ENCODE results near the gene AQP6.
A peak's percentile ranks its signal among the peaks of the same experiment; 100 is the strongest.

Gene AQP6

DNA sequence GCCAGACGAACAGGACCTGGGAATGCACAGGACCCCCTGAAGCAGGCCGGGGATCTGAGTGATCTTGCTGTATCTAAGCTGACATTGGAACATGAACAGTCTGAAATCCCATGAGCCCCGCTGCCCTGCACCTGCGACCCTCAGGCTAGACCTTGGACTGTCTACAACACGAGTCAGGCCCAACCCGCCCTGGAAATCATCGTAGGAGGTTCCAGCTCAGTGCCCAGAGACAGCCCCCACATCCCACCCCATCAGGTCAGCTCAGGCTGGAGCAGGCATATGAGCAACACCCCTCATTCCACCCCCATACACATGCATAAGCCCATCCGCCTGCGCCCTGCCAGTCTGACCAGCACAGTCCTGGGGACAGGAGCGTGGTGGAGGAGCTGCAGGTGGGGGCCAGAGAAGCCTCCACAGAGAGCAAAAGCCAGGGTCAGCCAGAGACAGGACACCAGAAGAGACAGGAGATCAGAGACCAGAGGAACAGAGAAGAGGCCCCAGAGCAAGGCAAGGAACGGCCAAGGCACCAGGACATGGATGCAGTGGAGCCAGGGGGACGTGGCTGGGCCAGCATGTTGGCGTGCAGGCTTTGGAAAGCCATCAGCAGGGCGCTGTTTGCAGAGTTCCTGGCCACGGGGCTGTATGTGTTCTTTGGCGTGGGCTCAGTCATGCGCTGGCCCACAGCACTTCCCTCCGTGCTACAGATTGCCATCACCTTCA is at the start of gene AQP6:
TSS of gene AQP6 (plus strand) at position 307 of the 720 bp plus-strand sequence. CDS start at position 534, 227 bp downstream.
- DNase-seq = no peak

DNA sequence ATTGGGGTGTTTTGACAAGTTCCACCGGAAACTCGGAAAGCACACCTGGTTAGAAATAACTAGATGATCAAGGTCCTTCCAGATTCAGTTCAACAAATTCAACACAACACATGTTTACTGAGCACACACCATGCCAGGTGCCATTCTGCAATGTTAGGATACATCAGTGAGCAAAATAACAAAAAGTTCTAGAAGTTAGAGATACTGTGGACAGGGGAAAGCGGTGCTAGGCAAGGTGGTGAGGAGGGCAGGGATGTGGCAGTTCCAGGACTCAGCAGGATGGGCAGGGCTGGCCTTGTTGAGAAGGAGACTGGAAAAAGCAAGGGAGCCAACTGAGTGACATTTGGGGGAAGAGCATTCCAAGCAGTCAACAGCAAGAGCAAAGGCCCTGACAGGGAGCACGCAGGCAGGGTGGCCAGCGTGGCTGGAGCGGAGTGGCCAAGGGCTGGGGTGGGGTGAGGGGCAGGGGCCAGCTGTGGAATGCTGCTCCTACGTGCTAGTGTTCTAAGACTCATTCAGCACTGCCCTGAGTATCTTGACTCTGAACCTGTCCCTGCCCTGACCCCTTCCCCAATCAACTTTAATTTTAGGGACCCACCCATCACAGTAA is 49.6 kb upstream of the AQP6 start:
- DNase-seq = no peak

DNA sequence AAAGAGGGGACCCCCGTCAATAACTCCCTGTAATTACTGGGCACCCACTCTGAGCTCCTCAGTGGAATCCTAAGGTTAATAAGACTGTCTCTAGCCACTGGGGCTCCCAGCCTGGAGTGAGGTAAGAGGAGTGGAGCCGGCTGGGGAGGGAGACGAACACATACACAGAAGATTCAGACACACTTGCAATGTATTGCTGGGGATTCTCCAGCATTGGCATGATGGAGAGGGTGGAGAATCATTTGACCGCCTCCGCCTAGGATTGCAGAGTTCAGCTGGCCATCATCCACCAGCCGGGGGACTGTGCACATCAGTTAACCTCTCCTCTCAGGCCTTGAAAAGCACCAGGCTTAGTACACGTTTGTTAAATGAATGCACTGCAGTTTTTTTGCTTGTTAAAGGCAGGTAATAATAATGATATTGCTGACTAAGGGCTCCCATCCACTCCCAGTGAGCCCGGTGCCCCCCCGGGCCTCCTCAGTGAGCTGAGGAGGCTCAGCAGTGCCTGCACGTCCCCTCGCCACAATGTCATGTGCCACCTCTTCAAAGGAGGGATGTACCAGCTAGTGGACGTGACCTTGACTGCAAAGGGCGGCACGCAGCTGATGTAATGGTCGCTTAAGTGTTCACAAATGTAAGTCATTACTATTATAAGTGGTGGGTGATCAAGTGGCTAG is 48.7 kb upstream of the AQP6 start:
- no peak for DNase-seq

GRCh38 chr12:49924628-49925246 is 48.0 kb upstream of the AQP6 start:
- no peak for DNase-seq

- no peak for DNase-seq
Measured at GRCh38 chr12:49925433-49926204, 47.1 kb upstream of the AQP6 start.

GRCh38 chr12:49928471-49928870 is 44.3 kb upstream of the AQP6 start:
- DNase-seq = no peak

- no peak for DNase-seq
Measured at GRCh38 chr12:49929581-49929980, 43.2 kb upstream of the AQP6 start.

- DNase-seq = no peak
Measured at GRCh38 chr12:49930515-49931288, 42.0 kb upstream of the AQP6 start.

GRCh38 chr12:49932023-49932422 is 40.7 kb upstream of the AQP6 start:
- no peak for DNase-seq

- DNase-seq = no peak
Measured at GRCh38 chr12:49932533-49933130, 40.1 kb upstream of the AQP6 start.

GRCh38 chr12:49933796-49934195 is 39.0 kb upstream of the AQP6 start:
- no peak for DNase-seq

- no peak for DNase-seq
Measured at GRCh38 chr12:49934505-49934904, 38.2 kb upstream of the AQP6 start.

- DNase-seq = no peak
Measured at GRCh38 chr12:49936925-49937324, 35.8 kb upstream of the AQP6 start.

DNA sequence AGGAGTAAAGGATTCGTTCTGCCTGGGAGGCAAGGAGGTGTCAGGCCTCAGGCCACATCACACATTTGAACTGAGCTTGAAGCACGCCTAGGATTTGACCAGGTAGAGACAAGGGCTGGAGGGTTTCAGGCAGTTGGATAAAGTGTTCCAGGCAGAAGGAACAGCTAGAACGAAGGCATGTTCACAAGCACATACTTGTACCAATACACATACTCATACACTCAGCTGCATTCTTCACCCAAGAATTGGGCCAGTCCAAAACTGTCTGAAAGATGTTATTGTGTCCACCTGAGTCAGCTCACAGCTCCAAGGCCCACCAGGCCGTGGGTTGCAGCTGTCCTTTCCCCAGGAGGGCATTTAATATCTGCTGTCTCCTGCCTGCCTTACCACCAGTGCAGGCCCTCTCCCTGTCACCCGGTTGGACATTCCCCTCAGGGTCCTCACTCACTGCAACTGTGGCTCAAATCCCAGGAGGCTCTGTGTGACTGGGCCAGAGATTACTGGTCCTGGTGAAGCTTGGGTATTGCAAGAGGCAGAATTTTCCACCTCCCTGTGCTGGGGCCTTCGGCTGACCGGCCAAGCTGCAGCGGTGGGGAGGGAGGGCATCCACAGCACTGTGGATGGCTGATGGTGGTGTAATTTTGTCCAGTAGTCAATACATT is 35.0 kb upstream of the AQP6 start:
- DNase-seq = no peak

DNA sequence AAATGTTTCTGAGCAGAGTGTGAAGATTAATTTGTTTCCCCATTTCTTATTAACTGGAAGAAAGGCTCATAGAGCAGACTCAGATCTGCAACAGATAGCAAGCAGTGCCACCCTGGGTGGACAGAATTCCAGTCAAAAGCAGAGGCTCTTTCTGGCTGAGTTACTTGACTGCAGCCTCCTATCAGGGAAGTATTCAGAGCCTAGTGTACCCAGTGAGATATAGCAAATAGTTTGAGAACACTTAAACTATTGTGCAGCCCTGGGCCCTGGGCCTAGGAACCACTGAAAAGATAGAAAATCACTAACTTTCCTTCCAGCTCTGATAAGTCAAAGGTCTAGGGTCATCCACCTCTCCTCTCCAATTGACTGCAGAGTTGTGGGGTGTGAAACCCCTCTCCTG is 33.4 kb upstream of the AQP6 start:
- DNase-seq = no peak

DNA sequence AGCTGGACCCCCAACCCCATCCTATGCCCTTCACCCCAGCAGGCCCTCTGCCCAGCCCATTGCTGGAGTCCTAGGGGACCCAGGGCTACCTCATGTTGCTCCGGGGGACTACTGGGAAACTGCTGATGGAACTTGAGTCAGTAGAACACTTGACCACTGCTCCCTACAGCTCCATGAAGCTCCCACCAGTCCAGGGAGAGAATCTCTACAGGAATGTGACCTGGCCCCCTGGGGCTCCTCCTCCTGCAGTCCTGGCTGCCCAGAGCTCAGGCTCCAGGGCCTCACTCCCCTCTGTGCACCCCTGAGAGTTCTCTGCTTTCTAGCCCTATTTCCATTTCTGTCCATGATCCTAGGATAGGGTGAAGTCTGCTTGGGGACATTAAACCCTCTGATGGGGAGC is 33.0 kb upstream of the AQP6 start:
- DNase-seq = no peak

- DNase-seq = peak; percentile 32 to 61
Measured at GRCh38 chr12:49941556-49942511, 30.9 kb upstream of the AQP6 start.

DNA sequence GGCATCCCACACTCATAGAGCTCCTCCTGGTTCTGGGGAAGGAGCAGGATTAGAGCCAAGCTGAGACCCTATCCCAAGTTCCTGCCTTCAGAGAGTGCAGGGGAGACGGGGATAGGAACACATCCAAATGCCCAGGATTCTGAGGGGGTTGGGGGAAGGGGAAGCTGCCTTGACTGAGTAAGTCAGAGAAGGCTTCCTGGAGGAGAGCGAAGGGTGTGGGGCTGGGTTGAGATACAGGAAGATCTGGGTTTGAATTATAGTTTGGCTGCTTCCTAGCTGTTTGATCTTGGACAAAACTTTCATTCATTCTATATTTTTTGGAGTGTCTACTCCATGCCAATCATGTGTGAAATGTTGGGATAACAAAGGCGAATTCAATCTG is 30.2 kb upstream of the AQP6 start:
- DNase-seq = no peak

- DNase-seq = no peak
Measured at GRCh38 chr12:49942921-49943624, 29.7 kb upstream of the AQP6 start.
